Measurements from ENCODE around the gene KRTAP3-2.

The KRTAP3-2 gene

DNA sequence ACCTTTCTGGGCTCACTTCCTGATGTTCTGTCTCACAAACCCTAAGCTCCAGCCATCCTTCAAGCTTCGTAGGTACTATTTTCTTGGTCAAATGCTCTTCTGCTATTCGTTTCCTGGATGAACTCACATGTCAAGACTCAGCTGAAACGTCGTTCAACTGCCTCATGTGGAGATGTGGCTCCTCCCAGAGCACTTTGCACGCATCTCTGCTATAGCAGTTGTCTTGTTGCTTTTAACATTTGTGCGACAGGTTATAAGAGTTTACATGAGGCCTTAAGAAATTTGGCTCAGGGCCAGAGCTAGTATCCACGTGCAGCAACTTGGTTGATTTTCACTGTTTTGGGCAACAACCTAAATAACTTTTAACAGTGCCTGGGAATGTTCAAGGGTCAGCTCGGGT is 12.8 kb downstream of the KRTAP3-2 start:
- TF ChIP-seq, protein P1, sequence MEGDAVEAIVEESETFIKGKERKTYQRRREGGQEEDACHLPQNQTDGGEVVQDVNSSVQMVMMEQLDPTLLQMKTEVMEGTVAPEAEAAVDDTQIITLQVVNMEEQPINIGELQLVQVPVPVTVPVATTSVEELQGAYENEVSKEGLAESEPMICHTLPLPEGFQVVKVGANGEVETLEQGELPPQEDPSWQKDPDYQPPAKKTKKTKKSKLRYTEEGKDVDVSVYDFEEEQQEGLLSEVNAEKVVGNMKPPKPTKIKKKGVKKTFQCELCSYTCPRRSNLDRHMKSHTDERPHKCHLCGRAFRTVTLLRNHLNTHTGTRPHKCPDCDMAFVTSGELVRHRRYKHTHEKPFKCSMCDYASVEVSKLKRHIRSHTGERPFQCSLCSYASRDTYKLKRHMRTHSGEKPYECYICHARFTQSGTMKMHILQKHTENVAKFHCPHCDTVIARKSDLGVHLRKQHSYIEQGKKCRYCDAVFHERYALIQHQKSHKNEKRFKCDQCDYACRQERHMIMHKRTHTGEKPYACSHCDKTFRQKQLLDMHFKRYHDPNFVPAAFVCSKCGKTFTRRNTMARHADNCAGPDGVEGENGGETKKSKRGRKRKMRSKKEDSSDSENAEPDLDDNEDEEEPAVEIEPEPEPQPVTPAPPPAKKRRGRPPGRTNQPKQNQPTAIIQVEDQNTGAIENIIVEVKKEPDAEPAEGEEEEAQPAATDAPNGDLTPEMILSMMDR (IDR thresholded peaks at IDR 0.05; ENCODE audit: low read depth, low read length, missing control alignments) = no peak
- DNase-seq (ENCODE audit: extremely low read depth, low read depth) = no peak
- H3K4me3 ChIP-seq (replicated peaks; ENCODE audit: low read depth, low read length) = no peak overlapping the region

DNA sequence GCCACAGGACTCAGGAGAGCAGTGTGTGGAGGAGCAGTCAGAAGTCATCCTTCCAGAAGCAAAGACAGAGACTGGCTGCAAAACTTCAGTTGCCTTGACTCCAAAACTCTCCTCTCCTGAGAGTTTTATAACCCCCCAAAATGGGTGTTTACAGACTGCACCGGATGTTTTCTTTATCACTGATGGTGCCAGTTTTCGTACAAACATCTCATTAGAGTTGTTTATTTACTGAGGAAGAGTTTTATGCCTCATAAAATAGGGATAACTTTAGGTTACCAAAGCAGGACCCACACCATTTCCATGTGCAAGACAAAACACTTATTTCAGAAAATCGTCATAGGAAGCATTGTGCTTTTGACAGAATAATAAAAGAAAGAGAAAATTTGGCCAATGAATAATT is 15.5 kb downstream of the KRTAP3-2 start, which contains the start of gene KRT40:
KRT40 (minus strand) TSS at position 101 of the 400 bp plus-strand sequence; CDS start at position 48, 53 bp downstream.
- DNase-seq (ENCODE audit: extremely low read depth, low read depth) = no peak
- TF ChIP-seq, protein P1 (IDR thresholded peaks at IDR 0.05; ENCODE audit: low read depth, low read length, missing control alignments) = no peak
- H3K4me3 ChIP-seq (replicated peaks; ENCODE audit: low read depth, low read length) = no peak within 1 kb of the TSS

DNA sequence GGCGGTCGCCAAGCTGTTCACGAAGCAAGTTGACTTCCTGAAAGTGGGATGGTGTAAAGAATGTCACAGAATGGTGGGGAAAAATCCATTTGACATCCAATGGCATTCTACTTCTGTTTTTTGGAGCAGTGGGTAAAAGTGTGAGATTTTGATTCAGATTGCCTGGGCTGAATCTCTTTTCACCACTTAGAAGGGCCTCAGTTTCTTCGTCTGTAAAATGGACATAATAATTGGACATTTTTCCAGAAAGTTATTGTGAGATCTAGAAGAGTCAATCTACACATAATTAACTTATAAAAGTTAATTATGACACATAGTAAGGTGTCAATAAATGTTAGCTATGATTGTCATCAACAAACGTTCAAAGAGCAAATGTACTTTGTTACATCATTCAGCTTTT is 18.6 kb downstream of the KRTAP3-2 start:
- TF ChIP-seq, protein P1 (IDR thresholded peaks at IDR 0.05; ENCODE audit: low read depth, low read length, missing control alignments) = no peak
- H3K4me3 ChIP-seq (replicated peaks; ENCODE audit: low read depth, low read length) = no peak overlapping the region
- DNase-seq (ENCODE audit: extremely low read depth, low read depth) = no peak

- no peak for DNase-seq (ENCODE audit: extremely low read depth, low read depth)
- H3K4me3 ChIP-seq (replicated peaks; ENCODE audit: low read depth, low read length) = no peak overlapping the region
- TF ChIP-seq, protein P1 (IDR thresholded peaks at IDR 0.05; ENCODE audit: low read depth, low read length, missing control alignments) = no peak
Measured at GRCh38 chr17:40980596-40980995, 19.1 kb downstream of the KRTAP3-2 start.

GRCh38 chr17:40980117-40980516 is 19.6 kb downstream of the KRTAP3-2 start:
- H3K4me3 ChIP-seq (replicated peaks; ENCODE audit: low read depth, low read length) = no peak overlapping the region
- TF ChIP-seq, protein P1 (IDR thresholded peaks at IDR 0.05; ENCODE audit: low read depth, low read length, missing control alignments) = no peak
- no peak for DNase-seq (ENCODE audit: extremely low read depth, low read depth)

DNA sequence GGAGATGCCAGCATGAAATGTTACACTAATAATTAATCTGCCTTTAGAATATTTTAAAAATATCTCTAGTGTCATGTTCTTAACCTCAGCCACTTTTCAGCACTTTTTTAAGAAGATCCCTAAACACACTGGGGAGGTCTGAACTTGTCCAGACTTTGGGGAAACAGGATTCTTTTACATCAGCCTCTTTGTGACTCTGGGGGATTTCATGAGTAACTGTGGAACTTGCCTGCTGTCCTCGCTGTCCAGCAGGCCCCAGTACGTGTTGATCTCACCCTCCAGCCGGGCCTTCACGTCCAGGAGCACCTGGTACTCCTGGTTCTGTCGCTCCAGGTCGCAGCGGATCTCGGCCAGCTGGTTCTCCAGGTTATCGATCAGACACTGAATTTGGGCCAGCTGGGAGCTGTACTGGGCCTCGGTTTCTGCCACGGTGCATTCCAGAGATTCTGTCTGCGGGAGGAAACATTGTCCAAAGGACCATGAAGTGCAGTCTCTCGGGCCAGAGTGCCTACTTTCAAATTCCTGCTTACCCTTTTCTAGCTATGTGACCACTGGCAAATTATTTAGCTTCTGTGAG is 21.0 kb downstream of the KRTAP3-2 start:
- TF ChIP-seq, protein P1 (IDR thresholded peaks at IDR 0.05; ENCODE audit: low read depth, low read length, missing control alignments) = no peak
- H3K4me3 ChIP-seq (replicated peaks; ENCODE audit: low read depth, low read length) = no peak overlapping the region
- no peak for DNase-seq (ENCODE audit: extremely low read depth, low read depth)

DNA sequence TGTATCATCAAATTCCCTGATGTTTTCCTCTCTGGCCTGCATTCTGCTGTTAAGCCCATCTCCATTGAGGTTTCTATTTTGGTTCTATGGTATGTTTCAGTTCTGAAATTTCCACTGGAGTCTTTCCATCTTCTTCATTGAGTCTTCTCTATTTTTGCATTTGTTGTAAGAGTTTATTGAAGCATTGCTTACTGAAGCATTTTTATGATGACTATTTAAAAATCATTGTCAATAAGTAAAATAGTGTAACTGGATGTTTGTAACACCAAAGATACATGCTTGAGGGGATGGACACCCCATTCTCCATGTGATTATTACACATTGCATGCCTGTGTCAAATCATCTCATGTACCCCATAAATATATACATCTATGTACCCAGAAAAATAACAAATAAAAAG is 24.2 kb downstream of the KRTAP3-2 start:
- TF ChIP-seq, protein P1 (IDR thresholded peaks at IDR 0.05; ENCODE audit: low read depth, low read length, missing control alignments) = no peak
- no peak overlapping the region for H3K4me3 ChIP-seq (replicated peaks; ENCODE audit: low read depth, low read length)

More for the DNA sequence above, 24.2 kb downstream of the KRTAP3-2 start:
- no peak for DNase-seq (ENCODE audit: extremely low read depth, low read depth)
